T-helper 17 cell (primary cell): ENCODE measurements around the gene LZTR1. TPM values are rescaled to one million over a fixed set of nuclear protein-coding genes. Genes with fewer than 3 reads are reported as not detected.
A peak's percentile ranks its signal among the peaks of the same experiment; 100 is the strongest.
"Not testable (repeated sequence)": the region's sequence is repeated elsewhere in the genome, so short reads cannot be mapped to it uniquely, and the experiment has no call there.

ENCODE experiments used
- ATAC-seq: fragments of 150-1000 bp; cut with Tn5 transposase; 2 replicates; pipeline ENCODE4 v1.10.0; 2021; ENCODE audit warnings: mild to moderate bottlenecking, moderate library complexity
- DNase-seq, 3 donors: peaks; one replicate each; pipeline versions ENCODE4 v3.0.0 to v3.0.0-alpha.2; 2020 to 2021
- H3K9me3 ChIP-seq: one replicate; pipeline ENCODE4 v1.7.0; 2013; ENCODE audit warnings: low read length, mild to moderate bottlenecking; ENCODE audit not compliant: control insufficient read depth, poor library complexity, severe bottlenecking
- H3K27ac Mint-ChIP-seq: one replicate; pipeline ENCODE4 v1.8.0; 2022; ENCODE audit warnings: mild to moderate bottlenecking, moderate library complexity, mixed read lengths
- H3K27me3 Mint-ChIP-seq: one replicate; pipeline ENCODE4 v1.8.0; 2022; ENCODE audit warnings: mixed read lengths
- H3K36me3 Mint-ChIP-seq: one replicate; pipeline ENCODE4 v1.8.0; 2022; ENCODE audit warnings: low read depth, mixed read lengths
- H3K4me1 Mint-ChIP-seq: one replicate; pipeline ENCODE4 v1.8.0; 2022; ENCODE audit warnings: mild to moderate bottlenecking, mixed read lengths
- H3K4me3 Mint-ChIP-seq: one replicate; pipeline ENCODE4 v1.8.0; 2022; ENCODE audit warnings: mild to moderate bottlenecking, moderate library complexity, mixed read lengths
- total RNA-seq, 4 donors: library from RNA in 2 of 4; stranded (reverse) in 2 of 4; gene quantifications; one replicate each; pipeline ENCODE4 v1.2.3 and lab custom pipeline; 2022 to 2026

Gene LZTR1
- total RNA-seq, 2 donors from 2014 or later: 49.4 to 59.3 TPM

- H3K4me1 Mint-ChIP-seq: peaks cover 27% of the 10 kb centered on the region
- no peaks in the 10 kb centered on the region for H3K36me3 Mint-ChIP-seq
- H3K27ac Mint-ChIP-seq: no peak overlapping the region
- peaks cover 13% of the 10 kb centered on the region for H3K27me3 Mint-ChIP-seq
- DNase-seq (no peak), ATAC-seq (no peak)
- no peaks in the 10 kb centered on the region for H3K9me3 ChIP-seq
- no peak overlapping the region for H3K4me3 Mint-ChIP-seq
Observed at GRCh38 chr22:21047035-21047661, 65.1 kb downstream of the LZTR1 start.

DNA sequence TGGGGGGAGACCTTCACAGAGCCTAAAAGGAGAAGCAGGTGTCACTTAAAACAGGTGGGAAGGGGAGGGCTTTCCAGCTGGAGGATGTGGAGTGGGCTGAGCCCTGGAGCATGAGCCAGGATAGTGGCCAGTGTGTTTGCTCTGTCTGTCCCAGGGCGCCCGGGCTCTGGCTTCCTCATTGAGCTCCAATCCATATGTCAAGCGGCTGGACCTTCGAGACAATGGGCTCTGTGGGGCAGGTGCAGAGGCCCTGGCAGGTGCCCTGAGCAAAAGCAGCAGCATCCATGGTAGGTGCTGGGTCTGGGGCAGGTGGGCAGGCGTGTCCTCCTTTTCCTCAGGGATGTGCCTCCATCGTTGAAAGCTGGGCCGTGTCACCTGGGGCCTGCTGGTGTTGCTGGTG lies 65.6 kb downstream of the LZTR1 start:
- Mint-ChIP-seq H3K4me1 (peaks cover 27% of the 10 kb centered on the region), H3K4me3 (no peak overlapping the region), H3K27me3 (peaks cover 12% of the 10 kb centered on the region), H3K36me3 (no peaks in the 10 kb centered on the region), H3K27ac (no peak overlapping the region)
- no peak for ATAC-seq
- no peaks in the 10 kb centered on the region for H3K9me3 ChIP-seq
- no peak for DNase-seq

DNA sequence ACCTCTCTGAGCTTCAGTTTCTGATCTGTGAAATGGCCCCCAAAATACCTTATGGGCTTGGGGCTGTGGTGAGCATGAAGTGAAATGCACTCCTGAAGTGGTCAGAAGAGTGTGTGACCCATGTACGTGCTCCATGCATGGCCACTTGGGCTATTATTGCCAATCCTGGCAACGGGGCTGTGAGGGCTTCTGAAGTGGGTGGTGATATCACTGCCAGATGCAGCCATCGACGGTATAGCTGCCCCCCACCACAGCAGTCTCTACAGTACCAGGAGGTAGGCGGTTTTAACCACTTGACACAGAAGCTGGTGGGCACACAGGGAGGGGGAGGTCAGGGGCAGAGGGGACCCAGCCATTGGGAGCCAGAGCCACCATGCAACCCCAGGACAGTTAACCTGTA lies 66.4 kb downstream of the LZTR1 start:
- H3K4me3 Mint-ChIP-seq, DNase-seq, H3K36me3 Mint-ChIP-seq, H3K9me3 ChIP-seq, ATAC-seq, H3K27me3 Mint-ChIP-seq: not testable (repeated sequence)
- peaks cover 25% of the 10 kb centered on the region for H3K4me1 Mint-ChIP-seq
- peak overlapping the region; percentile 51 for H3K27ac Mint-ChIP-seq

Other genes starting within 250 kb of the LZTR1 start
- not detected for gene SERPIND1, start 208.2 kb upstream of the LZTR1 start, total RNA-seq
- 100 to 1,000 TPM; 159 to 160 TPM for gene PI4KA, start 123.5 kb upstream of the LZTR1 start, total RNA-seq
- gene SNAP29, start 123.3 kb upstream of the LZTR1 start, total RNA-seq: 10 to 100 TPM; 18.9 to 25.4 TPM
- 10 to 100 TPM; 40.0 to 57.0 TPM for gene CRKL, start 64.9 kb upstream of the LZTR1 start, total RNA-seq
- 1 to 10 TPM in 1 of 2 donors, under 1 TPM in 1; 0.34 to 1.2 TPM for gene AIFM3, start 15.0 kb upstream of the LZTR1 start, total RNA-seq
- gene THAP7, start 19.8 kb downstream of the LZTR1 start, total RNA-seq: 10 to 100 TPM; 41.5 to 55.6 TPM
- 1 to 10 TPM in 1 of 2 donors, under 1 TPM in 1; 0.39 to 1.0 TPM for gene P2RX6, start 32.9 kb downstream of the LZTR1 start, total RNA-seq
- under 1 TPM; 0.13 to 0.15 TPM for gene SLC7A4, start 50.3 kb downstream of the LZTR1 start, total RNA-seq
- gene LRRC74B, start 63.6 kb downstream of the LZTR1 start, total RNA-seq: under 1 TPM in 1 of 2 donors, not detected in 1; 0.10 TPM